Measurements from ENCODE around the gene LSAMP. TPM values are rescaled to one million over a fixed set of nuclear protein-coding genes. Genes with fewer than 3 reads are reported as not detected.

LSAMP gene
- total RNA-seq, 3 donors from 2014 or later = 0.78 to 39.8 (median 1.9) TPM

DNA sequence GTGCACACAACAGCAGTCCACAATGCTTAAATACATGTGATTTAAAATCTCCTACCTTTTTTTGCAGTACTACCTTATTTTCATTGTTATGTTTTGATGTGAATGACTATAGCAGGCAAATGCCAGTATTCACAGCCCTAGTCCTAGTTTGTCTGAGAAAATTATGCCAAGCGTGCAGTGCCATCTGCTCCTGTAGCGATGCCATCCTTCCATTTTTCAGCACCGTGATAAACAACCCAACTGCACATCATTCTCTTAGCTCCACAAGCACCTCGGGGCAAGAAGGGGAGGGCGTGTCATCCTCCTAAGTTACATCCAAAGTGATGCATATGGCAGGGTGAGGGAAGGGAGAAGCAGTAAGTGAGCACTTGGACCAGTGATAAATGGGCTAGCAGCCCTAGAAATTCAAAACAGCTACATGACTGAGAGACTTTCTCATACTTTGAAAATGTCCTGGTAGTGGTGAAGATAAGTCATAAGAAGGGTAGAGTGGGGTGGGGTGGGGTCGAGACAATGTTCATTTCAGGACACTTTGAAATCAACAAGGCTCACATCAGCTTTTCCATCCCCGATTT lies 198.8 kb downstream of the LSAMP start:
- Histone ChIP-seq H3K4me3 (no peak overlapping the region), H3K9me3 (no peaks in the 10 kb centered on the region), H3K4me1 (ENCODE audit: low read depth) (no peaks in the 10 kb centered on the region), H3K36me3 (ENCODE audit: low read depth) (no peaks in the 10 kb centered on the region)
- DNase-seq = no peak
- intact Hi-C loops (cut with DNase I, micrococcal nuclease) = no loop called here
- ATAC-seq = no peak
- TF ChIP-seq, protein P1, sequence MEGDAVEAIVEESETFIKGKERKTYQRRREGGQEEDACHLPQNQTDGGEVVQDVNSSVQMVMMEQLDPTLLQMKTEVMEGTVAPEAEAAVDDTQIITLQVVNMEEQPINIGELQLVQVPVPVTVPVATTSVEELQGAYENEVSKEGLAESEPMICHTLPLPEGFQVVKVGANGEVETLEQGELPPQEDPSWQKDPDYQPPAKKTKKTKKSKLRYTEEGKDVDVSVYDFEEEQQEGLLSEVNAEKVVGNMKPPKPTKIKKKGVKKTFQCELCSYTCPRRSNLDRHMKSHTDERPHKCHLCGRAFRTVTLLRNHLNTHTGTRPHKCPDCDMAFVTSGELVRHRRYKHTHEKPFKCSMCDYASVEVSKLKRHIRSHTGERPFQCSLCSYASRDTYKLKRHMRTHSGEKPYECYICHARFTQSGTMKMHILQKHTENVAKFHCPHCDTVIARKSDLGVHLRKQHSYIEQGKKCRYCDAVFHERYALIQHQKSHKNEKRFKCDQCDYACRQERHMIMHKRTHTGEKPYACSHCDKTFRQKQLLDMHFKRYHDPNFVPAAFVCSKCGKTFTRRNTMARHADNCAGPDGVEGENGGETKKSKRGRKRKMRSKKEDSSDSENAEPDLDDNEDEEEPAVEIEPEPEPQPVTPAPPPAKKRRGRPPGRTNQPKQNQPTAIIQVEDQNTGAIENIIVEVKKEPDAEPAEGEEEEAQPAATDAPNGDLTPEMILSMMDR (IDR thresholded peaks at IDR 0.05) = no peak

DNA sequence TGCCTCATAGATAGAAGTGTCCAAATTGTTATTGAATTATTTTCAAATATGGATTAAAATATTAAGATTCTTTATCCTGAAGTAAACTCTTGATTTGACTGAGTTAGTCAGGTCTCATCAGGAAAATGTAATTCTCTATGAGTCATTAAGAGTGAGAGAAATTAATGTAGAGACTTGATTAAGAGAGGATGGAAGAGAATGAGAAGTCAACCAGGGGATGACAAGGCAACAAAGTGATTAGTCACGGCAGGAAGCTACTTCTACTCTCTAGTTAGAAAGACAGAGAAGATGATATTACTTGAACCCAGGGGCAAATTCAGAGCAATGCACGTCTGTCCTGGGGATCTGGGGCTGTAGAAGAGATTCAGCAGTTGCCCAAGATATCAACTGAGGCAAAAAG lies 202.5 kb downstream of the LSAMP start:
- H3K4me1 ChIP-seq (ENCODE audit: low read depth) = no peaks in the 10 kb centered on the region
- DNase-seq = no peak
- no peak for ATAC-seq
- H3K4me3 ChIP-seq = no peak overlapping the region
- intact Hi-C loops (cut with DNase I, micrococcal nuclease) = no loop called here
- no peaks in the 10 kb centered on the region for H3K9me3 ChIP-seq
- H3K36me3 ChIP-seq (ENCODE audit: low read depth) = no peaks in the 10 kb centered on the region
- TF ChIP-seq, protein P1 (IDR thresholded peaks at IDR 0.05) = no peak

DNA sequence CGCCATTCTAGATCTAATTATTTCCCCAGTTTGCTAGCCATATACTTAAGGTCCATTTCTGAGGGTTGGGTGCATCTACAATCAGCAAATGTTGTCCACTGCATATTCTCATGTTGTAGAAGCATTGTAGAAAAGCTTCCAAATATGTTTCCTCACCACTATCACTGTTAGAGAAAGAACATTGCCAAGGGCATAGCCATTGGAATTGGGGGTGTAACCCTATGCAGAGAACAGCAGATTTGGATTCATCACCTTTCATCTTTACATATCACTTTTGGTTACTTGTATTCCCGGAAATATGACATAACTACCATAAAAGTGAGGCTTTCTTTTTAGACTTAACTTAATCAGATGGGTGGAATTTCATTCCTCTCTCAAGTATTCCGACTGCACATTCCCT lies 203.6 kb downstream of the LSAMP start:
- intact Hi-C loops (cut with DNase I, micrococcal nuclease) = no loop called here
- DNase-seq = no peak
- ATAC-seq = no peak
- Histone ChIP-seq H3K36me3 (ENCODE audit: low read depth) (no peaks in the 10 kb centered on the region), H3K4me1 (ENCODE audit: low read depth) (no peaks in the 10 kb centered on the region), H3K4me3 (no peak overlapping the region), H3K9me3 (no peaks in the 10 kb centered on the region)
- TF ChIP-seq, protein P1 (IDR thresholded peaks at IDR 0.05) = no peak

DNA sequence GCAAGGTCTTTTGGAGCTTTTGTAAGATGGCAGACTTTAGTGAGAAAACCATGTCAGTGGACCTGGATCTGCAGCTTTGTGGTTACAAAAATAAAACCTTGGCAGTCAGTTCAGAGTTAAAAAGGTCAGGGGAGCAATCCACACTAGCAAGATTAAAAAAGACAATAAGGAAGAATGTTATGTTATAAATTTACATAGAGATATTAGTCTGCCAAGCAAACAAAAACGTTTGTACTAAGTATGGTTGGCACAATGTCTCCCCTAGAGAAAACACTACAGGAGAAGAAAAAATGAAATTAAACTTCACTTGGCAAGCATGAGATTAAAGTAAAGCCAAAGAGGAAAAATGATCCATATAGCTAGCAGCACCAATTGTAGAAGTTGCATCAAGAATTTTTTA lies 205.0 kb downstream of the LSAMP start:
- intact Hi-C loops (cut with DNase I, micrococcal nuclease) = no loop called here
- no peaks in the 10 kb centered on the region for H3K36me3 ChIP-seq (ENCODE audit: low read depth)
- H3K9me3 ChIP-seq = no peaks in the 10 kb centered on the region
- ATAC-seq = no peak
- TF ChIP-seq, protein P1 (IDR thresholded peaks at IDR 0.05) = no peak
- H3K4me1 ChIP-seq (ENCODE audit: low read depth) = no peaks in the 10 kb centered on the region
- H3K4me3 ChIP-seq = no peak overlapping the region
- no peak for DNase-seq

DNA sequence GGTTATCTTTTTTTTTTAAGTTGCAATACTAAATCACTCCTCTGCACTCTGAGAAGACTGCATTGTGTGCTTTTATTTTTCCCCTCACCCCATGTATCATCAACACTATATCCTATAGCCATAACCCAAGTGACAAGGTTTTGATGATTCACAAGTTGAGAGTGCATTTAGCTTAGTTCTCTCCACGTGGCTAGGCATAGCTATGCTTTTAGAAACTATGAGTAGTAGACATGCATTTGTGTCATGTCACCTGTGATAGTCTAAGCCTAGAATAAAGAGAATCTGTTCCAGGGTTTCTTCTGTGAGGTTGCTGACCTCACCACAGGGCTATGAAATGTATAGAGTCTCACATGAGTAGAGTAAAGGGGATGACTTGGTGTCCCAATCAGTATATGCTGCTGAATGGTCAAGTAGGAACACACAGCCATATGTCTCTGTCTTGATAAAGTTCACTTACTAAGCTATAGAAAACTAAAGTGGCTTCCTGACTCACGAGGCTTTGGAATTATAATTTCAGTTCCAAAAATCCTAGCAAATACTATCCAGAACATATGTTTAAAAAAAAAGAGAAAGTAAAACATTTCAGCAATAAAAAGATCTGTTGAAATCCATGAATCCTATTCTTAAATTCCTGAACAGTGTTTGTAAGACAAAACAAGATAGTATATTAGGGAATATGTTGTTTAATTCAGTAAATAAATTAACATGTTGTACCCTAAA lies 206.3 kb downstream of the LSAMP start:
- Histone ChIP-seq H3K4me3 (no peak overlapping the region), H3K36me3 (ENCODE audit: low read depth) (no peaks in the 10 kb centered on the region), H3K4me1 (ENCODE audit: low read depth) (no peaks in the 10 kb centered on the region), H3K9me3 (no peaks in the 10 kb centered on the region)
- TF ChIP-seq, protein P1 (IDR thresholded peaks at IDR 0.05) = no peak
- intact Hi-C loops (cut with DNase I, micrococcal nuclease) = no loop called here
- no peak for DNase-seq
- no peak for ATAC-seq
